HEK293 (cell line): Measurements from ENCODE around the gene SH3BP1.
A peak's percentile ranks its signal among the peaks of the same experiment; 100 is the strongest.

Experiments used
- BCL11B ChIP-seq: fragments of 450-650 bp; formaldehyde crosslinking; IDR thresholded peaks from 2 replicates; pipeline ENCODE4 v1.5.1; 2016; ENCODE audit warnings: low read depth, missing biosample characterization, missing genetic modification characterization
- EGR2 ChIP-seq: fragments of 450-650 bp; formaldehyde crosslinking; IDR thresholded peaks from 2 replicates; pipeline ENCODE4 v1.5.1; 2016; ENCODE audit warnings: low read depth, missing biosample characterization, missing genetic modification characterization
- GFI1B ChIP-seq: fragments of 450-650 bp; formaldehyde crosslinking; IDR thresholded peaks from 2 replicates; pipeline ENCODE4 v1.5.1; 2016; ENCODE audit warnings: missing biosample characterization, missing genetic modification characterization
- GLIS1 ChIP-seq: fragments of 450-650 bp; formaldehyde crosslinking; IDR thresholded peaks from 2 replicates; pipeline ENCODE4 v1.5.1; 2016; ENCODE audit warnings: missing biosample characterization, missing genetic modification characterization
- IKZF3 ChIP-seq: fragments of 450-650 bp; IDR thresholded peaks from 2 replicates; pipeline ENCODE4 v1.5.0; 2018; ENCODE audit warnings: missing biosample characterization, mild to moderate bottlenecking, missing genetic modification characterization, moderate library complexity
- KLF9 ChIP-seq: fragments of 450-650 bp; formaldehyde crosslinking; IDR thresholded peaks from 2 replicates; pipeline ENCODE4 v1.5.1; 2016; ENCODE audit warnings: missing biosample characterization, missing genetic modification characterization, low read depth
- SCRT2 ChIP-seq: fragments of 450-650 bp; formaldehyde crosslinking; IDR thresholded peaks from 2 replicates; pipeline ENCODE4 v1.5.1; 2016; ENCODE audit warnings: missing biosample characterization, missing genetic modification characterization
- SP2 ChIP-seq: fragments of 450-650 bp; formaldehyde crosslinking; IDR thresholded peaks from 2 replicates; pipeline ENCODE4 v1.5.1; 2016; ENCODE audit warnings: missing biosample characterization, missing genetic modification characterization
- SP7 ChIP-seq: fragments of 450-650 bp; formaldehyde crosslinking; IDR thresholded peaks from 2 replicates; pipeline ENCODE4 v1.5.1; 2016; ENCODE audit warnings: missing biosample characterization, missing genetic modification characterization
- TCF7L2 ChIP-seq: IDR thresholded peaks from 2 replicates; pipeline ENCODE4 v1.6.1; 2011; ENCODE audit warnings: low read depth, mild to moderate bottlenecking, inconsistent platforms, low read length, moderate library complexity, borderline replicate concordance
- TSHZ1 ChIP-seq: fragments of 450-650 bp; formaldehyde crosslinking; IDR thresholded peaks from 2 replicates; pipeline ENCODE4 v1.5.1; 2016; ENCODE audit warnings: missing biosample characterization, missing genetic modification characterization, borderline replicate concordance
- YY1 ChIP-seq: fragments of 450-650 bp; formaldehyde crosslinking; IDR thresholded peaks from 2 replicates; pipeline ENCODE4 v1.5.1; 2018; ENCODE audit warnings: missing biosample characterization, missing genetic modification characterization
- ZBTB1 ChIP-seq: fragments of 450-650 bp; formaldehyde crosslinking; IDR thresholded peaks from 2 replicates; pipeline ENCODE4 v1.5.1; 2016; ENCODE audit warnings: missing biosample characterization, missing genetic modification characterization
- ZBTB17 ChIP-seq: fragments of 450-650 bp; formaldehyde crosslinking; IDR thresholded peaks from 2 replicates; pipeline ENCODE4 v1.5.1; 2016; ENCODE audit warnings: missing biosample characterization, missing genetic modification characterization
- ZBTB26 ChIP-seq: fragments of 450-650 bp; formaldehyde crosslinking; optimal IDR thresholded peaks from 2 replicates; pipeline ENCODE3; 2016; ENCODE audit warnings: missing biosample characterization, mild to moderate bottlenecking, missing genetic modification characterization
- ZBTB48 ChIP-seq: fragments of 450-650 bp; formaldehyde crosslinking; IDR thresholded peaks from 2 replicates; pipeline ENCODE4 v1.5.1; 2016; ENCODE audit warnings: missing biosample characterization, missing genetic modification characterization
- ZFP37 ChIP-seq: fragments of 450-650 bp; formaldehyde crosslinking; IDR thresholded peaks from 2 replicates; pipeline ENCODE4 v1.5.1; 2016; ENCODE audit warnings: missing biosample characterization, missing genetic modification characterization
- ZNF10 ChIP-seq: fragments of 450-650 bp; formaldehyde crosslinking; IDR thresholded peaks from 2 replicates; pipeline ENCODE4 v1.5.1; 2017; ENCODE audit warnings: missing biosample characterization, missing genetic modification characterization
- ZNF112 ChIP-seq: fragments of 450-650 bp; formaldehyde crosslinking; IDR thresholded peaks from 2 replicates; pipeline ENCODE4 v1.5.0; 2017; ENCODE audit warnings: missing biosample characterization, missing genetic modification characterization
- ZNF121 ChIP-seq: fragments of 450-650 bp; formaldehyde crosslinking; IDR thresholded peaks from 2 replicates; pipeline ENCODE4 v1.5.1; 2016; ENCODE audit warnings: missing biosample characterization, missing genetic modification characterization
- ZNF292 ChIP-seq: fragments of 450-650 bp; formaldehyde crosslinking; IDR thresholded peaks from 2 replicates; pipeline ENCODE4 v1.5.1; 2016; ENCODE audit warnings: low read depth, missing biosample characterization, missing genetic modification characterization, borderline replicate concordance
- ZNF335 ChIP-seq: fragments of 450-650 bp; formaldehyde crosslinking; conservative IDR thresholded peaks from 2 replicates; pipeline ENCODE4 v1.5.1; 2016; ENCODE audit warnings: missing biosample characterization, missing genetic modification characterization
- ZNF433 ChIP-seq: fragments of 450-650 bp; formaldehyde crosslinking; IDR thresholded peaks from 2 replicates; pipeline ENCODE4 v1.5.1; 2016; ENCODE audit warnings: missing biosample characterization, missing genetic modification characterization, low read depth
- ZNF488 ChIP-seq: fragments of 450-650 bp; formaldehyde crosslinking; IDR thresholded peaks from 2 replicates; pipeline ENCODE4 v1.5.1; 2016; ENCODE audit warnings: missing biosample characterization, missing genetic modification characterization
- ZNF549 ChIP-seq: fragments of 450-650 bp; IDR thresholded peaks from 2 replicates; pipeline ENCODE4 v1.5.1; 2018; ENCODE audit warnings: missing biosample characterization, missing genetic modification characterization, mild to moderate bottlenecking, inconsistent platforms, moderate library complexity
- ZNF561 ChIP-seq: fragments of 450-650 bp; IDR thresholded peaks from 2 replicates; pipeline ENCODE4 v1.5.1; 2018; ENCODE audit warnings: missing biosample characterization, missing genetic modification characterization, borderline replicate concordance
- ZNF580 ChIP-seq: fragments of 450-650 bp; formaldehyde crosslinking; IDR thresholded peaks from 2 replicates; pipeline ENCODE4 v1.5.1; 2016; ENCODE audit warnings: missing biosample characterization, missing genetic modification characterization
- ZNF704 ChIP-seq: fragments of 450-650 bp; formaldehyde crosslinking; IDR thresholded peaks from 2 replicates; pipeline ENCODE4 v1.5.1; 2016; ENCODE audit warnings: missing biosample characterization, missing genetic modification characterization
- ZNF785 ChIP-seq: fragments of 450-650 bp; formaldehyde crosslinking; IDR thresholded peaks from 2 replicates; pipeline ENCODE4 v1.5.1; 2016; ENCODE audit warnings: missing biosample characterization, missing genetic modification characterization
- ZSCAN16 ChIP-seq: fragments of 450-650 bp; formaldehyde crosslinking; IDR thresholded peaks from 2 replicates; pipeline ENCODE4 v1.5.1; 2016; ENCODE audit warnings: missing biosample characterization, missing genetic modification characterization
- ZSCAN5A ChIP-seq: fragments of 450-650 bp; formaldehyde crosslinking; IDR thresholded peaks from 2 replicates; pipeline ENCODE4 v1.5.1; 2016; ENCODE audit warnings: missing biosample characterization, missing genetic modification characterization

Gene SH3BP1

GRCh38 chr22:37674951-37675929, 35.8 kb downstream of the SH3BP1 start, which contains the start of gene LGALS1 (continued):
- TF ChIP-seq ZSCAN5A (peak; percentile 15; the same call in 1 of the 2 replicates), ZNF121 (no peak), ZBTB48 (tag by site-specific recombination) (peak; percentile 96), TCF7L2 (no peak), EGR2 (tag by site-specific recombination) (peak; percentile 65), SCRT2 (tag by site-specific recombination) (no peak), YY1 (tag by site-specific recombination) (no peak), ZNF549 (tag by site-specific recombination) (no peak), ZSCAN16 (tag by site-specific recombination) (no peak), KLF9 (tag by site-specific recombination) (peak; percentile 60), ZNF488 (no peak), ZBTB1 (tag by site-specific recombination) (no peak), GFI1B (tag by site-specific recombination) (no peak), ZBTB26 (tag by site-specific recombination) (peak; percentile 47), BCL11B (no peak), ZNF580 (tag by site-specific recombination) (0 out of 2 replicates have a peak, but pooled peaks have one; percentile 41), ZNF704 (tag by site-specific recombination) (no peak), SP7 (tag by site-specific recombination) (peak; percentile 76), ZNF335 (peak; percentile 86), ZFP37 (tag by site-specific recombination) (peak; percentile 70; the same call in 1 of the 2 replicates), ZNF785 (tag by site-specific recombination) (no peak), GLIS1 (tag by site-specific recombination) (peak; percentile 68), IKZF3 (peak; percentile 59), ZNF561 (peak; percentile 75; the same call in 1 of the 2 replicates), ZNF10 (tag by site-specific recombination) (no peak), ZBTB17 (peak; percentile 85), ZNF433 (tag by site-specific recombination) (no peak), TSHZ1 (tag by site-specific recombination) (no peak), SP2 (tag by site-specific recombination) (peak; percentile 89), ZNF112 (no peak), ZNF292 (no peak)
